Measurements from ENCODE around the gene LRMDA. TPM values are rescaled to one million over a fixed set of nuclear protein-coding genes. Genes with fewer than 3 reads are reported as not detected.

The LRMDA gene
- total RNA-seq, 1 donor from 2014 or later = 2.1 TPM

- no peaks in the 10 kb centered on the region for H3K36me3 Mint-ChIP-seq (ENCODE audit: unreplicated experiment)
- H3K27me3 Mint-ChIP-seq (ENCODE audit: unreplicated experiment) = peaks cover 3% of the 10 kb centered on the region
- peaks cover 56% of the 10 kb centered on the region for H3K4me1 Mint-ChIP-seq (ENCODE audit: low read depth, unreplicated experiment)
- peak overlapping the region; percentile 72 for H3K27ac Mint-ChIP-seq (ENCODE audit: unreplicated experiment)
- no peak overlapping the region for H3K4me3 Mint-ChIP-seq (ENCODE audit: unreplicated experiment)
- no peak for TF ChIP-seq CTCF (IDR thresholded peaks at IDR 0.05; ENCODE audit: partially characterized antibody, unreplicated experiment)
- no peak for DNase-seq
- peaks cover 7% of the 10 kb centered on the region for H3K9me3 Mint-ChIP-seq (ENCODE audit: unreplicated experiment)
Measured at GRCh38 chr10:76119515-76119914, 688.1 kb downstream of the LRMDA start.

- DNase-seq = no peak
- H3K36me3 Mint-ChIP-seq (ENCODE audit: unreplicated experiment) = no peaks in the 10 kb centered on the region
- TF ChIP-seq CTCF (IDR thresholded peaks at IDR 0.05; ENCODE audit: partially characterized antibody, unreplicated experiment) = no peak
- no peak overlapping the region for H3K4me3 Mint-ChIP-seq (ENCODE audit: unreplicated experiment)
- H3K4me1 Mint-ChIP-seq (ENCODE audit: low read depth, unreplicated experiment) = peaks cover 41% of the 10 kb centered on the region
- H3K27me3 Mint-ChIP-seq (ENCODE audit: unreplicated experiment) = peaks cover 3% of the 10 kb centered on the region
- peaks cover 5% of the 10 kb centered on the region for H3K9me3 Mint-ChIP-seq (ENCODE audit: unreplicated experiment)
- peak overlapping the region; percentile 25 for H3K27ac Mint-ChIP-seq (ENCODE audit: unreplicated experiment)
Measured at GRCh38 chr10:76122056-76122455, 690.6 kb downstream of the LRMDA start.

- no peak for TF ChIP-seq CTCF (IDR thresholded peaks at IDR 0.05; ENCODE audit: partially characterized antibody, unreplicated experiment)
- no peak overlapping the region for H3K4me3 Mint-ChIP-seq (ENCODE audit: unreplicated experiment)
- H3K4me1 Mint-ChIP-seq (ENCODE audit: low read depth, unreplicated experiment) = peaks cover 29% of the 10 kb centered on the region
- no peak for DNase-seq
- H3K27me3 Mint-ChIP-seq (ENCODE audit: unreplicated experiment) = peaks cover 2% of the 10 kb centered on the region
- no peak overlapping the region for H3K27ac Mint-ChIP-seq (ENCODE audit: unreplicated experiment)
- no peaks in the 10 kb centered on the region for H3K36me3 Mint-ChIP-seq (ENCODE audit: unreplicated experiment)
- peaks cover 2% of the 10 kb centered on the region for H3K9me3 Mint-ChIP-seq (ENCODE audit: unreplicated experiment)
Measured at GRCh38 chr10:76124280-76124679, 692.9 kb downstream of the LRMDA start.

GRCh38 chr10:76125900-76126299 is 694.5 kb downstream of the LRMDA start:
- Mint-ChIP-seq H3K27me3 (ENCODE audit: unreplicated experiment) (peaks cover 2% of the 10 kb centered on the region), H3K36me3 (ENCODE audit: unreplicated experiment) (no peaks in the 10 kb centered on the region), H3K27ac (ENCODE audit: unreplicated experiment) (no peak overlapping the region), H3K9me3 (ENCODE audit: unreplicated experiment) (peaks cover 2% of the 10 kb centered on the region), H3K4me1 (ENCODE audit: low read depth, unreplicated experiment) (peaks cover 24% of the 10 kb centered on the region), H3K4me3 (ENCODE audit: unreplicated experiment) (no peak overlapping the region)
- no peak for TF ChIP-seq CTCF (IDR thresholded peaks at IDR 0.05; ENCODE audit: partially characterized antibody, unreplicated experiment)
- no peak for DNase-seq

DNA sequence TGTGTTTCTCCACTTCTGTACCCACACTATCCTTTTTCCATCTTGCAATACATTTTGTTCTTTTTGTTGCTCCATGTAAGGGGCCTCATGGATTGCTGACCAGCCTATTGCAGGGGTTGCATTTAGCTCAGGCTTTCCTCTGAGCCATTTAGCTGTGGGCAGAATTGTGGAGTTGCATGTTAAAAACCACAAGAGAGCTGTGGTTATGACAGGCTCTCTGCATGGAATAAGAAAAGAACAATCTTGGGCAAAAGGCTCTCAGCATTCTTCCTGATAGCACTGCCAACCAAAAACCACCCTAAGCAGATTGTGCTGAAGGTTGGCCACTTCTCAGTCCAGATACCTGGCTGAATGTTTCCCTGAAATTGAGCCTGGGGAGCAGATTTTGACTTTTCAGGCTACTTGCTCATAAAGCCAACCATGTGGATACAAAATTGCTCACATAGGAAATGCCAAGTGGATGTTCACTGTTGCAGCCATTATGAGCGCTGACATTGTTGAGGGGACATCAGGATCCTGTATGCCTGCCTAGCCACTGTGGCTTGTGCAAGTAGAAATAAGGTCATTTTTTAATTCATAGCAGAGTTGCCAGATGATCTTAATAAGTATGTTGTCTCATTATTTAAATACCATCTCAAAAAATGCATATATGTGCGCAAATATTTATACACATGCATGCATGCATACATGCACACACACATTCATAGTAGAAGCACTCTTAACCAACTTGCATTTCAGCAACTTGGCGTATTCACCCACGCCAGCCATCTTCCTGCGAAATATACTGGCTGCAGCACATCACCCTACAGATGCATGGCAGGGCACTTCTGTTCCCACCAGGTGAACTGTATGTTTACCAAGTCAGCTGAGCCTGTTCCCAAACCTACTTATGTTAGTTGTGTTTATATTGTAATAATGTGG is 695.4 kb downstream of the LRMDA start:
- Mint-ChIP-seq H3K9me3 (ENCODE audit: unreplicated experiment) (peaks cover 3% of the 10 kb centered on the region), H3K4me1 (ENCODE audit: low read depth, unreplicated experiment) (peaks cover 18% of the 10 kb centered on the region), H3K4me3 (ENCODE audit: unreplicated experiment) (no peak overlapping the region), H3K36me3 (ENCODE audit: unreplicated experiment) (no peaks in the 10 kb centered on the region), H3K27ac (ENCODE audit: unreplicated experiment) (no peak overlapping the region), H3K27me3 (ENCODE audit: unreplicated experiment) (peaks cover 3% of the 10 kb centered on the region)
- no peak for TF ChIP-seq CTCF (IDR thresholded peaks at IDR 0.05; ENCODE audit: partially characterized antibody, unreplicated experiment)
- DNase-seq = no peak
